Stimulated activated CD8-positive, alpha-beta memory T cell treated with anti-CD3 and anti-CD28 coated beads, Interleukin-15, amount 100 ng/mL, for 48 hours (primary cell): Measurements from ENCODE around the gene GFPT2.
"Not testable (repeated sequence)": the region's sequence is repeated elsewhere in the genome, so short reads cannot be mapped to it uniquely, and the experiment has no call there.

Experiments
- DNase-seq, 2 donors: peaks; one replicate each; pipeline ENCODE4 v3.0.0-alpha.2; 2020; ENCODE audit warnings: low read depth in 2 of 2

The GFPT2 gene

GRCh38 chr5:180304431-180305375 is 48.4 kb downstream of the GFPT2 start:
- DNase-seq: no peak

GRCh38 chr5:180304016-180304292 is 49.2 kb downstream of the GFPT2 start:
- DNase-seq: no peak

GRCh38 chr5:180303226-180304015 is 49.7 kb downstream of the GFPT2 start:
- DNase-seq: no peak

DNA sequence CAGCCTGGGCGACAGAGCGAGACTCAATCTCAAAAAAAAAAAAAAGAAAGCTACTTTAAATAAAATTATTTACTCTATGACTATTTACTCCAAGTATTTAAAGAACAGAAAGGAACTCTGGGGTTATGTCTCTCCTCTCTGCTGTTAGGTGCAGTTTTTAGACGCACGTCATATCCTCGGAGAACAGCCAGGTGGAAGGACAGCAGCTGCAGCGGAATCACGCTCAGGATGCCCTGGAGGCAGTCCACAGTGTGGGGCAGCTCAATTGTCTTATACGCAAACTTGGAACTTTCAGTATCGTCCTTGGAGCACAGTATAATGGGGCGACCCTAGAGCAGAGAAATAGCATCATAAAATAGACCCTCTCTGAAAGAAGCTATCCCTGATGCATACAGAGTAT is 50.9 kb downstream of the GFPT2 start:
- no peak for DNase-seq

DNA sequence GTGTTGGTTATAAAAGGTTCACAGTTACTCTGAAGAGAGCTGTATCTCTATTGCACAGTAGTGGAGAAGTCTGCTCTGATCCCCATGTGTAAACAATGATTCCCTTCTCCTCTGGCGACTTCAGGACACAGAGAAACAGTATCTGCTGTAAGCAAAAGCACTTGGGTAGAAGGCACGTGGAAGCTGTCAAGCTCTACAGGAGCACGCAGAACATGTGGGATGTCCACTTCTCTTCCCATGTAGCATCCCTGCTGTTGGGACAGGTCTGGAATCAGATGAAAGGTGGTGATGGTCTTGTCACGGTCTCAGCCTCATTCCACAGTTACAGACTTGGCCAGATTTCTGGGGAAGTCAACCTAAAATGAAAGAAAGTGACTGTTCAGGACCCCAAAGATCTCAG is 51.9 kb downstream of the GFPT2 start:
- DNase-seq: no peak

DNA sequence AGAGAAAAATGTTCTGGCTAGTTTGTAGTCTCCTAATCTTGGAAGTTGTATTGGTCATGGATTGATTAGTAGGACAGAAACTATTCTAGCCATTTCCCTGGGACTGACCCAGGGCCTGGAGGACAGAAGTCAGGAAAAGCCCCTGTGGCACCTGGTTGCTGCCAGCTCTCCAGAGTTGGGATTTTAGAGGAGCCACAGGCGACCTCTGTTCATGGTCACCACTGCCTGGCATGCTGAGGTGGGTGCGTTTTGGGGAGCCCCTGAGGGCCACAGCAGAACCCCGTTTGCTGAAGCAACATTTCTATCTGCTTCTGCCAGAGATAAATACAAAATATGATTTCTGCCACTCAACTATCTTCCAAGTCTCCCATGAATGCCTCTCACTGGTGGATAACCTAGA is 53.6 kb downstream of the GFPT2 start:
- DNase-seq: no peak

- not testable (repeated sequence) for DNase-seq
Observed at GRCh38 chr5:180299014-180299413, 54.1 kb downstream of the GFPT2 start.

GRCh38 chr5:180297587-180298282 is 55.4 kb downstream of the GFPT2 start:
- no peak for DNase-seq

DNA sequence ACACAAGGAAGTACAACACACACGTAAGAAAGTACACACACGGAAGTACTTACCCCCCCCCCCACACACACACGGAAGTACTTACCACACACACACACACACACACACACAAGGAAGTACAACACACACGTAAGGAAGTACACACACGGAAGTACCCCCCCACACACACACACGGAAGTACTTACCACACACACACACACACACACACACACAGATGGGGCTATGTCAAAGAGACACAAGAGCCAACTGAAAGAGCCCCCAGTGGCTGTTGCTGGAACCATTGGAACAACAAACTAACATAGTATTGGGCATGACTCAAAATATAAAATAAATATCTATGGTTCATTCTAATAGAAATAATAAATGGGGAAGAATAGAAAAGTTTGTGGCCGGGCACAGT is 56.4 kb downstream of the GFPT2 start:
- no peak for DNase-seq

DNA sequence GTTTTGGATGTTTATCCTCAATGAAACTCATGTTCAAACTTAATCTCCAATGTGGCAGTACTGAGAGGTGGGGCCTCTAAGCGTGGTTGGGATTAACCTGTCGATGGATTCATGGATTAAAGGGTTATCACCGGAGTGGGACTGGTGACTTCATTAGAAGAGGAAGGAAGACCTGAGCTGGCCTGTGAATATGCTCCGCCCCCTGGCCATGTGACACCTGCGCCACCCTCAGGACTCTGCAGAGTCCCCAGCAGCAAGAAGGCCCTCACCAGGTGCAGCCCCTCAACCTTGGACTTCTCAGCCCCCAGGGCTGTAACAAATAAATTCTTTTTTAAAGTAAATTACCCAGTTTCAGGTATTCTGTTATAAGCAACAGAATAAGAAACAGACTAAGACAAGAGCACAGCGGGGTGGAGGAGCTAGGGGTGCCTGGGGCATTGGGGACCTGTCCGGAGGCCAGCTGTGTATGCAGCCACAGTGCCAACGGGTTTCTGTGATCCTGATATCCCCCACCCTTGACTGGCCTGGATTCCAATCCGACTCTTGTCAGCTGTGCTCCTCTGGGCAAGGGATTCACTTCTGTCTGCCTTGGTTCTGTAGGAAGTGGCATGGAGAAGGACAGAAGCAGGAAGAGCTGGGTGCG is 58.1 kb downstream of the GFPT2 start:
- no peak for DNase-seq

GRCh38 chr5:180294411-180294810 is 58.7 kb downstream of the GFPT2 start:
- no peak for DNase-seq

DNA sequence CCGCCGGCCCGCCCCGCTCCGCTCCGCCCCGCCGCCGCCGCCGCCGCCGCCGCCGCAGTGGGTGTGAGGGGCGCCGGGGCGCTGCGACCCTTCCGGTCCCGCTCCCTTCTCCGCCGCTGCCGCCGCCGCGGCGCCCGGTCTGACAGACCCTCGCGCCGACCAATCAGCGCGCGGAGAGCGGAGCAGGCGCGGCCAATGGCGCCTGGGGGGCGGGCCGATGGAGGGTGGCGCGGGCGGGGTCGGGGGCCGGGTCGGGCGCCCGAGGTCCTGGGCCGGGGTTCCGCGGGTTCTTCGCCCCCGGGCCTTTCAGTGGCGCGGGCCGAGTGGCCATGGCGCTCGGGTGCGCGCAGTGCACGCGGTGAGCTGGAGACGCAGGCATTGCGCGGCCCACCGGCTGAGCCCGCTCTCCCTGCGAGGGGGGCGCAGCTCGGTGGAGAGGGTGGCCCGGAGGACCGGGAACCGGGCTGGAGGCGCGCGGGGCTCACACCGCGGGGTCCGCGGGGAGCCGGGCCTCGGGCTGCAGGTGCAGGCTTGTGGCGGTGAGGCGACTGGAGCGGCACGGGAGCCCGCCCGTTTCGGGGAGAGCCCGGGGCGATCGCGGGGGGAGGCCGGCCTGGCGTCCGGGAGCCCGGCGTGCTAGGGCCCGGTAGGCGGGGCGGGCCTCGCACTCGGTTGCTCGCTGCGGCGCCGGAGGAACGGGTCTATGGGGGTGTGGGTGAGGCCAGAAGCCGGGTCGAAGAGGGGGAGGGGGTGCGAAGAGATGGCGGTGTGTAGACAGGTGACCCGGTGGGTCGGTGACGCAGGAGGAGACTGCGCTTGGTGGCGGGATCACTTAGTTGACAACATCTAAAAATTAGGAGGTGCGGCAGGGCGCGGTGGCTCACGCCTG is 60.9 kb downstream of the GFPT2 start, which contains the start of gene MAPK9:
Gene MAPK9 (minus strand): TSS at position 141 of the 889 bp plus-strand sequence. CDS start 11,522 bp downstream, outside the sequence.
- DNase-seq: peak; percentile 77 to 78

DNA sequence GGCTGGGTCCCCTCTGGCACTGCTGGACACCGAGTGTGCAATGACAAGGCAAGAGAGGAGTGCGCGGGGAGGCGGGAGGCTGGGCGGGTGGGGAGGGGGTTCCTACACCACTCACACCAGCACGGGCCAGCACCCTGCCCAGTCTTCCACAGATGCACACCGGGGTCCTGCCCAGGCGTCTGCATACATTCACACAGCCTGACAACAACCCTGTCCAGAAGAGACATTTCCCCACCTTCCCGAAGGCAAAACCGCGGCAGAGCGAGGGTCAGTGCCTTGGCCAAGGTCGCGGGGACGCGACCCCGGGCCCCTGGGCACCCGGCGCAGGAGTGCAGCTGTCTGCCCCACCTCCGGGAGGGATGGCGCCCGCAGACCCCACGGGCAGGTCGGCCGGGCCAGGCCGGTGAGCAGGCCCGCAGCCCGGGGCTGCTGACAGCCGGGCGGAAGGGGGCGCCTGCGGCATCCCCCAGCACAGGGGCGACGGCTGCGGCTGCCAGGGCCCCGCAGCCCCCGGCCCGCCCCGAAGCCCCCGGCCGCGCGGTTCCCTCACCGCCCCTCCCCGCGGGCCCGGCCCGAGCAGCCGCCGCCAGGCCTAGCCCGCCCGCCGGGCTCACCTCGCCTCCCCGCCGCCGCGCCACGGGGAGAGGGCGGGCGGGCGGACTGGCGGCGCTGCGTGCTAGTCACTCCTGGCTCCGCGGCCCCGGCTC is 61.7 kb downstream of the GFPT2 start:
- DNase-seq: no peak

GRCh38 chr5:180290568-180291233 is 62.4 kb downstream of the GFPT2 start:
- DNase-seq: no peak

- no peak for DNase-seq
Observed at GRCh38 chr5:180289966-180290365, 63.2 kb downstream of the GFPT2 start.

GRCh38 chr5:180289433-180289832 is 63.7 kb downstream of the GFPT2 start:
- no peak for DNase-seq

DNA sequence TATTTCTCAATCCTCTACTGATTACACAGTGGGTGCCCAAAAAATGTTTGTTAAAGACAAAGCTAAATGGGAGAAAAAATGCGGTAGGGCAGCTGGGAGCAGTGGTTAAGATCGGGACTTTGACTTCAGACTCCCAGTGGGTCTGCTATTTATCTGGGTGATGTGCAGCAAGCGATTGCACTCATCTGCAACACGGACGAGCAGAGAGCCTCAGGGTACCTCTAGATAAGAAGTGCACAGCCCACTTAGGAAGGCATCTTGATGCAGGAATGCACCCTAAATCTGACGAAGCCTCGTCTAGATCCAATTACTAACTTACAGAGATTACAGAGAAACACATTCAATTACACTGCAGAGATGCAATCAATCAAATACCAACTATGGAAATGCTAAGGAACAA is 65.3 kb downstream of the GFPT2 start:
- DNase-seq: no peak

DNA sequence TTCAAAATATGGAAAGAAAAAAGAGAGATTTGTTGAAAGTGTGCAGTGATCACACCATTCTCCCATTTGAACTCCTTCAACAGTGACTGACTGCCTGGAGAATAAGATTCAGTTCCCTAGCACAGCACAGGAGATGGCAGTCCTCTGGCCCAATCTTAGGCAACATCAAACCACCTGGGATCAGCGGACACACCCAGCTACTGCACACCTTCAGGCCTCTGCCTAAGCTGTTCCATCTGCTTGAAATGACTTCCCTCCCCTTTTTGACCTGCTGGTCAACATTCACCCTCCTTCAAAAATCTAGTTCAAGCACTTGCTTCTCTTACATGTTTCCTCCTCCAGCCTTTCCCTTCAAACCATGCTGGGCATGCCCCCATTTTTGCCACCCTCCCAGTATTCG is 65.7 kb downstream of the GFPT2 start:
- no peak for DNase-seq

- DNase-seq: no peak
Observed at GRCh38 chr5:180284149-180284548, 69.0 kb downstream of the GFPT2 start.
